OCI-LY3 (cell line): ENCODE data around the gene GOLGA8J.

Experiments used
- CTCF ChIP-seq: fragments of 200-600, 300-600 bp; sonication (generic); IDR thresholded peaks from 2 replicates; pipeline ENCODE4 v1.5.1; 2014; ENCODE audit warnings: antibody characterized with exemption, low read length, low read depth
- EZH2phosphoT487 ChIP-seq: fragments of 200-600 bp; shearing (Covaris generic); IDR thresholded peaks from 2 replicates; pipeline ENCODE4 v1.6.1; 2018; ENCODE audit warnings: antibody characterized with exemption, mixed run types, low read depth

DNA sequence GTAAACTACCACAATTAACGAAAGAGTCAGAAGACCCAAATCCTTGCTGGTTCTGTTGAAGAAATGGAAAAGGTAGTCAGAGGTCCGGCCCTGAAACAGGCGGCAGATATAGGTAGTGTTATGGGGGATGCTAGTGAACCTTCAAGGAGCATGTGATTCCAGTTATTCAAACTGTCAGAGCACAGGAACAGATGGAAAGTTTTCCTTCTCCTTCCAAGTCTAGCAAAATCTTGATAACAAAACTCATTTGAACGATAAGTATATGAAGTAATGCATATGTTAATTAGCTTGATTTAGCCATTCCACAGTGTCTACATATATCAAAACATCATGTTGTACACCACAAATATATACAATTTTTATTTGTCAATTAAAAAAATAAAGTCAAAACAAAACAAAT lies 26.6 kb upstream of the GOLGA8J start:
- TF ChIP-seq CTCF = no peak
- TF ChIP-seq EZH2phosphoT487 = no peak
